Heart right ventricle (tissue), 16 donors: ENCODE measurements around the gene HES3. TPM values are rescaled to one million over a fixed set of nuclear protein-coding genes. Genes with fewer than 3 reads are reported as not detected.

Experiments used
- ATAC-seq, 8 donors: fragments of 200-7000 bp; cut with Tn5 transposase; one replicate each; pipeline ENCODE4 v1.9.1; 2020; ENCODE audit warnings: mild to moderate bottlenecking in 8 of 8, moderate library complexity in 8 of 8, moderate number of reproducible peaks in 1 of 8
- DNase-seq, 2 donors: peaks; one replicate each; pipeline ENCODE4 v3.0.0-alpha.2; 2020
- H3K27ac ChIP-seq, 10 donors: fragments of 200-600 bp; sonication (generic) in 2 of 10; one replicate each; pipeline versions ENCODE4 v1.5.0 to v1.8.0; 2020 to 2022; ENCODE audit warnings: mild to moderate bottlenecking in 3 of 10
- H3K27me3 ChIP-seq, 7 donors: fragments of 200-600 bp; one replicate each; pipeline ENCODE4 v1.8.0; 2021 to 2022; ENCODE audit warnings: mild to moderate bottlenecking in 2 of 7
- H3K36me3 ChIP-seq, 9 donors: fragments of 200-600 bp; sonication (generic) in 1 of 9; one replicate each; pipeline versions ENCODE4 v1.5.0 to v1.8.0; 2020 to 2022; ENCODE audit warnings: mild to moderate bottlenecking in 2 of 9
- H3K4me1 ChIP-seq, 9 donors: fragments of 200-600 bp; sonication (generic) in 1 of 9; one replicate each; pipeline versions ENCODE4 v1.5.0 to v1.8.0; 2020 to 2022; ENCODE audit warnings: mild to moderate bottlenecking in 4 of 9
- H3K4me3 ChIP-seq, 10 donors: fragments of 200-600 bp; sonication (generic) in 2 of 10; one replicate each; pipeline versions ENCODE4 v1.5.0 to v1.8.0; 2020 to 2022; ENCODE audit warnings: mild to moderate bottlenecking in 7 of 10, moderate library complexity in 2 of 10
- H3K9me3 ChIP-seq, 11 donors: fragments of 200-600 bp in 10 of 11; sonication (generic) in 2 of 11; one replicate each; pipeline versions ENCODE4 v1.5.0 to v1.8.0; 2013 to 2022; ENCODE audit warnings: mild to moderate bottlenecking in 2 of 11, control low read depth in 1 of 11, moderate library complexity in 1 of 11
- CTCF ChIP-seq, 9 donors: fragments of 200-600 bp; sonication (generic) in 2 of 9; IDR thresholded peaks; one replicate each; pipeline versions ENCODE4 v1.5.0 to v1.8.0; 2021 to 2022; ENCODE audit warnings: antibody characterized with exemption in 9 of 9, mild to moderate bottlenecking in 5 of 9, moderate library complexity in 1 of 9
- WGBS, 2 donors: extraction: QIAGEN DNeasy Blood & Tissue Kit; methylation state at CpG; one replicate each; pipeline ENCODE4 v1.1.7; 2013; ENCODE audit warnings: inconsistent platforms in 1 of 2; 5-methylcytosine and 5-hydroxymethylcytosine counted together
- intact Hi-C, 10 donors: fragments of 100-400 bp; cut with DNase I; formaldehyde crosslinking; loops; one replicate each; pipeline versions ENCODE4 v1.11.1 to v1.14.2; 2022
- polyA plus RNA-seq, 2 donors: library from polyadenylated mRNA; stranded (reverse); fragments of 200-250 nt; gene quantifications; one replicate each; pipeline ENCODE4 v1.2.3, GENCODE V29; 2013
- total RNA-seq, 10 donors: library from RNA; stranded (reverse); fragmentation: NEBNext Ultra II Directional in 3 of 10; extraction: Animal tissue kit (Norgen Biotek cat#: 25700) in 3 of 10; gene quantifications; one replicate each; pipeline versions ENCODE4 v1.2.1 to v1.2.4, GENCODE V29; 2021 to 2023
- donor health status: Arrhythmogenic right ventricular cardiomyopathy.
- donor health status: ischemic (EF 13 %, LVEDD 7.1; RV severe dilation, severe dysfunction).
- donor health status: healthy with polysubstance abuse.
- donor health status: DM: no; HTN: yes; CAD: no.
- donor health status: DM: no; HTN: no; CAD: no.
- donor health status: ischemic (EF 25% LVEDD 6.9; RV normal size, moderate dysfunction).
- donor health status: ischemic (EF 25% LVEDD 5.7; RV mildly dilated, moderate dysfunction).
- donor health status: healthy.
- donor health status: DM: yes; HTN: yes; CAD: no.
- donor health status: Ischemic cardiomyopathy.
- donor health status: ischemic (EF 35%, LVEDD 5.7; RV mildly dilated, moderate dysfunction).
- donor health status: nonischemic (EF 11% LVEDD 7.7; RV severe dilation, severe dysfunction).
- donor health status: DM: yes; HTN: yes; CAD: no.
- donor health status: PGD.
- donor health status: ischemic (EF 29% LVEDD 5.4; RV normal size, mild dysfunction).
- donor health status: nonischemic (EF 23%, LVEDD 6.1; RV moderate dilation, normal function).

Gene HES3
- total and polyA plus RNA-seq, 12 donors: not detected

GRCh38 chr1:6246497-6247467, 2.8 kb downstream of the HES3 start:
- peak; percentile 93 to 99 (median 96) for TF ChIP-seq CTCF (IDR thresholded peaks at IDR 0.05)
- H3K9me3 ChIP-seq: no peaks in the 10 kb centered on the region
- H3K4me1 ChIP-seq: peaks cover 0 to 43% (median 30%) of the 10 kb centered on the region in 9 donors
- WGBS, 2 donors: 6 to 7% methylated on average over 30 of the region's 30 CpGs
- intact Hi-C loops: loop anchor here (1.0 to 10.0 kb wide), 16 partner anchors 36 to 194 kb away; partner anchors contain the start of gene CHD5 (in 1 of the 10)
- no peak overlapping the region for H3K27ac ChIP-seq
- no peak overlapping the region for H3K4me3 ChIP-seq
- ATAC-seq (peak; percentile 57 to 85 (median 66)), DNase-seq (peak; percentile 81 to 83)
- no peaks in the 10 kb centered on the region for H3K36me3 ChIP-seq
- peaks cover 21 to 96% (median 93%) of the 10 kb centered on the region in 7 donors for H3K27me3 ChIP-seq

GRCh38 chr1:6247651-6248050, 3.7 kb downstream of the HES3 start:
- peaks cover 0 to 36% (median 24%) of the 10 kb centered on the region in 9 donors for H3K4me1 ChIP-seq
- no peak overlapping the region for H3K27ac ChIP-seq
- no peak for DNase-seq
- H3K4me3 ChIP-seq: no peak overlapping the region
- no peaks in the 10 kb centered on the region for H3K9me3 ChIP-seq
- H3K27me3 ChIP-seq: peaks cover 16 to 94% (median 90%) of the 10 kb centered on the region in 7 donors
- ATAC-seq: no peak
- intact Hi-C loops: loop anchor here (1.0 to 10.0 kb wide), 16 partner anchors 35 to 195 kb away; partner anchors contain the start of gene CHD5 (in 1 of the 10)
- H3K36me3 ChIP-seq: no peaks in the 10 kb centered on the region
- WGBS, 2 donors: 75 to 78% methylated on average over 5 of the region's 5 CpGs
- no peak for TF ChIP-seq CTCF (IDR thresholded peaks at IDR 0.05)

GRCh38 chr1:6248161-6248776, 4.3 kb downstream of the HES3 start:
- H3K27ac ChIP-seq: no peak overlapping the region
- H3K4me3 ChIP-seq: no peak overlapping the region
- DNase-seq (no peak), ATAC-seq (no peak)
- 69 to 74% methylated on average over 14 of the region's 14 CpGs for WGBS, 2 donors
- H3K4me1 ChIP-seq: peaks cover 0 to 32% (median 22%) of the 10 kb centered on the region in 9 donors
- H3K27me3 ChIP-seq: peaks cover 12 to 88% (median 87%) of the 10 kb centered on the region in 7 donors
- no peaks in the 10 kb centered on the region for H3K9me3 ChIP-seq
- intact Hi-C loops: loop anchor here in 8 of 10 donors (1.0 to 10.0 kb wide), 13 partner anchors 34 to 196 kb away; partner anchors contain the start of gene CHD5 (in 1 of the 8)
- TF ChIP-seq CTCF (IDR thresholded peaks at IDR 0.05): no peak
- H3K36me3 ChIP-seq: no peaks in the 10 kb centered on the region
